Hematopoietic multipotent progenitor cell (in vitro differentiated cells): ENCODE data around the gene TUBB3. TPM values are rescaled to one million over a fixed set of nuclear protein-coding genes. Genes with fewer than 3 reads are reported as not detected.
"Not testable (repeated sequence)": the region's sequence is repeated elsewhere in the genome, so short reads cannot be mapped to it uniquely, and the experiment has no call there.

Experiments
- DNase-seq, 3 donors: peaks; one replicate each; pipeline ENCODE4 v3.0.0-alpha.2; 2011 to 2015; ENCODE audit warnings: low read depth in 2 of 3, low spot score in 2 of 3
- total RNA-seq: library from RNA; depleted of rRNA; stranded (reverse); fragments of >200 nt; gene quantifications from one replicate; pipeline ENCODE4 v1.2.3, GENCODE V29; 2012

Gene TUBB3
- total RNA-seq, 1 donor = 1.1 TPM

DNA sequence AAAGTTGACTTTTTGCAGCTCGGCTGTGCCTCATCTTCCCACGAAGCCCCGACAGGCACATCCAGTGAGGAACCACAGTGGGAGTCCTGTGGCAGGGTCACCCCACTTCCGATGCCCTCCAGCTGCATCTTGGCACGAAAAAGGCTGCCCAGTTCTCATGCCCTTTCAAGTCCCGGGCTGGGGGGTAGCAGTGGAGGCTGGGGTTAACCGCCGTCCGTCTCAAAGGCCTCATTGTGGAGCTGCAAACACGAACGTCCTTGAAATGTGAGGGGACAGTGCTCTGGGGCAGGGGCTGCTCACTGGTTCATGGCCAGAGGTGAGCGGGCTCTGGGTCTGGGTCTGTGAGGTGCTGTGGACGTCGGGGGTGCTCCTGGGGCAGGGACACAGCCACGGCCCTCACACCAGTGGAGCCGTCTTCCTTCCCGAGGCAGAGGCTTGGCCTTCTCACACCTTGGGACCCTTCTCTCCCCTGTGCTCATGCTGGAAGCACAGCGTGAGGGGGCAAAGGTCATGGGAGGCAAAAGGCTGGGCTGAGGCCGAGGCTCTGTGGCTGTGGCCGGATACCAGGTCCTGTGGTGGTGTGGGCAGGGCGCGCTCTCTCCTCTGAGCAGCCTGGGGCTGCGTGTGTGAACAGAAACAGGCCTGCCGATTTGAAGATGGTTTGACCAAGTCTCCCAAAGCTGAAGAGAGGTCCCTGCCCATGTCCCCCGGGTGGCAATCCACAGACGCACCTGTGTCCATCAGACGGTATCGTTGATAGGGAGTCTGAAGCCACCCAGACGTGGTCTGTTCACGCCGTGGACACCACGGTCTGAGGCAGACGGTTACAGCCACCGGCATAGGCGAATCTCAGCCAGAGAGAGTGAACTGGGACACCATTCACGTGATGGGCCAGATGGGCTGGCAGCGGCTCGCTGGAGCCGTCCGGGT lies 7.6 kb upstream of the TUBB3 start:
- no peak for DNase-seq

DNA sequence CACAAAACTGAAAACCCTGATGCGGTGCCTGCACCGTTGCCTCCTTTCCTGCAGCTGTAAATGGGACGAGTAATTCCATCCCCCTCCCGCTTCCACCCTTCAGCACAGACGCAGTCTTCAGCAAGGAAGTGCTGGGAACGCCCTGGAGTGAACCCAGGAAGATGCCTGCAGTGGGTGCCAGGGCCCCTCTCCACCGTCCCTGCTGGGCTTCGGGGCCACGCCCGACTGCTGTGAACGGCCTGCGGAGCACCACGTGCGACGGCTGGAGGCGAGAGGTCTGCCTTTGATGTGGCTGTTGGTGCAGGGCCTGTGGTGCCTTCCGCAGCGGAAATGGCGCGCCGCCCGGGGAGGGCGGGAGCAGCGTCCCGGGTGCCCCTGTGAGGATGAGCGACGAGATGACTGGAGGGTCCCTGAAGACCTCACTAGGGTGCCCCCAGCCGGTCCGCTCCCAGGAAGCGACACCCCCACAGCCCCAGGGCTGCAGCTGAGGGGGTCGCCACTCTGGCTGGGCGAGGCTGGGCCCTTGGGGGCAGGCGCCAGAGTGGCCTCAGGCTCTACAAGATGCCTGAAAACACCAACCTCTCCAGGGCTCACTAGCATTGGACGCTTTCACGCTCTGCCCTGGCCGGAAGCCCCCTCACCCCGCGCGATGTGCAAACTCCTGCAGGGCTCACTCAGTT lies 5.2 kb upstream of the TUBB3 start:
- DNase-seq = peak; percentile 55 to 80 (median 79)

GRCh38 chr16:89918453-89919347 lies 4.4 kb upstream of the TUBB3 start, which contains the start of gene MC1R:
Gene MC1R (plus strand): TSS chr16:89918862. CDS start chr16:89919259, 397 bp downstream.
- DNase-seq = peak in 2 of 3 donors; percentile 68 to 69

DNA sequence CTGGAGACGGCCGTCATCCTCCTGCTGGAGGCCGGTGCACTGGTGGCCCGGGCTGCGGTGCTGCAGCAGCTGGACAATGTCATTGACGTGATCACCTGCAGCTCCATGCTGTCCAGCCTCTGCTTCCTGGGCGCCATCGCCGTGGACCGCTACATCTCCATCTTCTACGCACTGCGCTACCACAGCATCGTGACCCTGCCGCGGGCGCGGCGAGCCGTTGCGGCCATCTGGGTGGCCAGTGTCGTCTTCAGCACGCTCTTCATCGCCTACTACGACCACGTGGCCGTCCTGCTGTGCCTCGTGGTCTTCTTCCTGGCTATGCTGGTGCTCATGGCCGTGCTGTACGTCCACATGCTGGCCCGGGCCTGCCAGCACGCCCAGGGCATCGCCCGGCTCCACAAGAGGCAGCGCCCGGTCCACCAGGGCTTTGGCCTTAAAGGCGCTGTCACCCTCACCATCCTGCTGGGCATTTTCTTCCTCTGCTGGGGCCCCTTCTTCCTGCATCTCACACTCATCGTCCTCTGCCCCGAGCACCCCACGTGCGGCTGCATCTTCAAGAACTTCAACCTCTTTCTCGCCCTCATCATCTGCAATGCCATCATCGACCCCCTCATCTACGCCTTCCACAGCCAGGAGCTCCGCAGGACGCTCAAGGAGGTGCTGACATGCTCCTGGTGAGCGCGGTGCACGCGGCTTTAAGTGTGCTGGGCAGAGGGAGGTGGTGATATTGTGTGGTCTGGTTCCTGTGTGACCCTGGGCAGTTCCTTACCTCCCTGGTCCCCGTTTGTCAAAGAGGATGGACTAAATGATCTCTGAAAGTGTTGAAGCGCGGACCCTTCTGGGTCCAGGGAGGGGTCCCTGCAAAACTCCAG lies 3.4 kb upstream of the TUBB3 start:
- DNase-seq = no peak

GRCh38 chr16:89920723-89921122 lies 2.4 kb upstream of the TUBB3 start:
- DNase-seq = no peak

DNA sequence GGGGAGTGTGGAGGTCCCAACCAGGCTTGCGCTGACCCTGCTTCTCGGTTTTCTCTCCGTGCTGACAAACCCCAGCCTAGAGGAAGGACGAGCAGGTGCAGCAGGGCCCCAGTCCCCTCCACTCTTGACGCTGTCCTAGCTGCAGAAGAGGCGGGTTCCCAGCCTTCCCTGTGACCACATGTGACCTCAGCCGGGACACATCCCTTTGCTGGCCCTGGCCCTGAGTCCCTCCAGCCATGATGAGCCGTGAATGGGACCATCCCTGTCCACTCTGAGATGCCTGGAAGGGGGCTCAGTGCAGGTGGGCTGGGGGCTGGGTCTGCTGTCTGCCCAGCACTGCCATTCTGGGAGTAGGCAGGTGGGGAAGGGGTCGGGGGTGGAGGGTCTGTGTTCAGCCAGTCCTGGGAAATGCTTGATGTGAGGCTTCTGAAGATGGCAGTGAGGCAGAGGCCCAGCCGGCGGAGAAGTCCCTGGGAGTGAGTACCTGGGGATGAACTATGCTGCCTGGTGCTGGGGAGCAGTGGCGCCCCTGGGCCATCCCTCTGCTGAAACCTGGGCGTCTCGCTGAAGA lies 1.9 kb upstream of the TUBB3 start:
- DNase-seq = no peak

GRCh38 chr16:89921702-89922476 lies 1.3 kb upstream of the TUBB3 start:
- DNase-seq = peak in 1 of 3 donors; percentile 37

- DNase-seq = peak in 2 of 3 donors; percentile 54 to 68
Measured at GRCh38 chr16:89922477-89922883, 662 bp upstream of the TUBB3 start.

- DNase-seq = no peak
Measured at GRCh38 chr16:89923640-89924296, 626 bp downstream of the TUBB3 start.

- peak in 2 of 3 donors; percentile 60 to 66 for DNase-seq
Measured at GRCh38 chr16:89924297-89924924, 1.3 kb downstream of the TUBB3 start.

- no peak for DNase-seq
Measured at GRCh38 chr16:89924925-89925307, 1.8 kb downstream of the TUBB3 start.

DNA sequence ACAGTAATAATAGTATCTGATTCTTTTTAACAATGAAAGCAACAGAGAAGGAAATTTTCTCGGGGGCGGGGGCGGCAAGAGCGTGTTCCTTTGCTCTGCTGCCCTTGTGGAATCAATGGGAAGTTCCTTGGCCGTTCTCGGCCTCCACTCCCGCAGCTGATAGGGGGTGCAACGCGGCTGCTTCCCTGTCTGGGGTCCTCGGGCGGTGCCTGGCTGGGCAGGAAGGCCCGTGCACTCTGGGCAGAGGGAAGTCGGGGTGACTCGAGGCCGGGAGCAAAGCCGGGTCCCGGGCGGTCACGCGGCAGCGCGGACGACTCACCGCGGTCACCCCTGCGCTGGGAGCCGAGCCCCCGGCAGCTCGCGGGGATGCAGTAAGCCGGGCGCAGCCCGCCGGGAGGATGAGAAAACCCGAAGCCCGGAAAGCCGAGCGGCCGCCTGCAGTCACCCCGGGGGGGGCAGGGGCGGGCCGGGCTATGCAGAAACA lies 2.5 kb downstream of the TUBB3 start:
- no peak for DNase-seq

GRCh38 chr16:89931305-89931896 lies 8.3 kb downstream of the TUBB3 start:
- DNase-seq = no peak

DNA sequence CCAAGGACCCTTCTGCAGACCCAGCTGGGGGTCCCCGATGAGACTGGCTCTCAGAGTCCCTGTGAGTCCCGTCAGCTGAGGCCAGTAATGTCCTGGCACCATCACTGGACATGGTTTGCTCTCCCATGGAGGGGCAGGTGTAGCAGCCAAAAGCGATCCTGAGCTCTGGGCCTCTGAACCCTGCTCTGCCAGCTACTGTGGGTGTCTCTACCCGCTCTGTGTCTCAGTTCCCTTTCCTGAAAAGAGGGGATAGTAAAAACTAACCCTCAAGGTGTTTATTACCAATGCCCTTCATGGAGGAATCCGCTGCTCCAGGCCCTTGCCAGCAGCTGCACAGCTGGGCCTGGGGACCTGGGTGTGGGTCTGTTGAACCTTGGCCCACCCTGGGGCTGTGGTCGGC lies 8.8 kb downstream of the TUBB3 start:
- DNase-seq = no peak

- not testable (repeated sequence) for DNase-seq
Measured at GRCh38 chr16:89934019-89934418, 10.9 kb downstream of the TUBB3 start.

DNA sequence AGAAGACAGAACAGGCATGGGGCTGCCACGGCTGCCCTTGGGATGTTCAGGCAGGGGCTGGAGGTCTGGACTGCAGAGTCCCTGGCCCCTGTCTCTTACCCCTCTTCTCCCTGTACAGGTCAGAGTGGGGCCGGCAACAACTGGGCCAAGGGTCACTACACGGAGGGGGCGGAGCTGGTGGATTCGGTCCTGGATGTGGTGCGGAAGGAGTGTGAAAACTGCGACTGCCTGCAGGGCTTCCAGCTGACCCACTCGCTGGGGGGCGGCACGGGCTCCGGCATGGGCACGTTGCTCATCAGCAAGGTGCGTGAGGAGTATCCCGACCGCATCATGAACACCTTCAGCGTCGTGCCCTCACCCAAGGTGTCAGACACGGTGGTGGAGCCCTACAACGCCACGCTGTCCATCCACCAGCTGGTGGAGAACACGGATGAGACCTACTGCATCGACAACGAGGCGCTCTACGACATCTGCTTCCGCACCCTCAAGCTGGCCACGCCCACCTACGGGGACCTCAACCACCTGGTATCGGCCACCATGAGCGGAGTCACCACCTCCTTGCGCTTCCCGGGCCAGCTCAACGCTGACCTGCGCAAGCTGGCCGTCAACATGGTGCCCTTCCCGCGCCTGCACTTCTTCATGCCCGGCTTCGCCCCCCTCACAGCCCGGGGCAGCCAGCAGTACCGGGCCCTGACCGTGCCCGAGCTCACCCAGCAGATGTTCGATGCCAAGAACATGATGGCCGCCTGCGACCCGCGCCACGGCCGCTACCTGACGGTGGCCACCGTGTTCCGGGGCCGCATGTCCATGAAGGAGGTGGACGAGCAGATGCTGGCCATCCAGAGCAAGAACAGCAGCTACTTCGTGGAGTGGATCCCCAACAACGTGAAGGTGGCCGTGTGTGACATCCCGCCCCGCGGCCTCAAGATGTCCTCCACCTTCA lies 11.7 kb downstream of the TUBB3 start:
- DNase-seq = no peak
